ENCODE data around the gene HNRNPA3. TPM values are rescaled to one million over a fixed set of nuclear protein-coding genes. Genes with fewer than 3 reads are reported as not detected.

Gene HNRNPA3
- total and polyA plus RNA-seq, 2 of the 13 experiments (the other 11 are each of a cell fraction or from before 2014, with no cell fraction given): 73.3 to 97.7 TPM

DNA sequence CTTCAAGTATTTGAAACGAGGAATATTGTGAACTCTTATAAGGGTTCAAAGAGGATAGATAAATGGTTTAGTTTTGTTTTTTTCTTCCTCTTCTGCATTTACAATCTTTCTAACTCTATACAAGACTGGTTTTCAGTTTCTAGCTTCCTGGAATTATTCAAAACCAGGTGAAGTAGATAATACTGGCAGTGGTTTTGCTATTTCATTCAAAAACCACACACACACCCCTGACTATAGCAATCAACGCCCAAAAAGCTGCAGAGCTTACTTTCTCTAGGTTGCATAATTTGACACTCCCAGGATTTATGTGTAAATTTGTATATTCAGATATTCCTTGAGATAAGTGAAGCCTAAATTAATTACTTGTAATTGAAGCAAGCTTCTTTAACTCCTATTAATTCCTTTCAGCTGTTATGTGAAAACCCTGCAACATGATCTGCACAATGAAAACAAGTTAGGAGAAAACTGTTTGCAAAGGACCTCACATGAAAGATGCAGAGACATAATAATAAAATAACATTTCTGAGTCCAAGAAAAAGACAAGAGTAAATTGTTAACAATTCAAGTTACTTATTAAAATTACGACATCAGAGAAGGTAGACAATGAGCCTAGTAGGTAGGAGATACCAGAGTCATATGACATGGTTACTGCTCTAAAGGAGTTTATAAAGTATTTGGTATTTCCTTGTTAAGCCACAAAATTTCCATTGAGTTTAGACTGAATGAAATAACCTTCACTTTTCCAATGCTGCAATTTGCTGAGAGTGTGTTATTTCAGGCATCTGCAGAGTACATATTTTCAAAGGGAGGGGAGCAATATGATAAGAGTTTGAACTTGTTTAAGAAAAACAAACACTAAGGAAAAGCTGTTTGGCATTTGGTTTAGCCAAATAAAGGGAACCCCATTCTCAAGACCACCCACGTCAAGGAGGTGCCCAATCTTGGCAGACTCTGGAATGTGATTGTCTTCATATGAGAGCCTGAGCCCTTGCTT is 53.5 kb downstream of the HNRNPA3 start (continued):
- TF ChIP-seq, protein P1, sequence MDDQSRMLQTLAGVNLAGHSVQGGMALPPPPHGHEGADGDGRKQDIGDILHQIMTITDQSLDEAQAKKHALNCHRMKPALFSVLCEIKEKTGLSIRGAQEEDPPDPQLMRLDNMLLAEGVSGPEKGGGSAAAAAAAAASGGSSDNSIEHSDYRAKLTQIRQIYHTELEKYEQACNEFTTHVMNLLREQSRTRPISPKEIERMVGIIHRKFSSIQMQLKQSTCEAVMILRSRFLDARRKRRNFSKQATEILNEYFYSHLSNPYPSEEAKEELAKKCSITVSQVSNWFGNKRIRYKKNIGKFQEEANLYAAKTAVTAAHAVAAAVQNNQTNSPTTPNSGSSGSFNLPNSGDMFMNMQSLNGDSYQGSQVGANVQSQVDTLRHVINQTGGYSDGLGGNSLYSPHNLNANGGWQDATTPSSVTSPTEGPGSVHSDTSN (CRISPR knock-in tag; IDR thresholded peaks at IDR 0.05; ENCODE audit: borderline replicate concordance): no peak
- TF ChIP-seq, protein P2, sequence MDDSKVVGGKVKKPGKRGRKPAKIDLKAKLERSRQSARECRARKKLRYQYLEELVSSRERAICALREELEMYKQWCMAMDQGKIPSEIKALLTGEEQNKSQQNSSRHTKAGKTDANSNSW (CRISPR knock-in tag; IDR thresholded peaks at IDR 0.05; ENCODE audit: borderline replicate concordance): no peak
- TF ChIP-seq CHD4 (IDR thresholded peaks at IDR 0.05; ENCODE audit: borderline replicate concordance, low read length): no peak
- TF ChIP-seq, protein P3, sequence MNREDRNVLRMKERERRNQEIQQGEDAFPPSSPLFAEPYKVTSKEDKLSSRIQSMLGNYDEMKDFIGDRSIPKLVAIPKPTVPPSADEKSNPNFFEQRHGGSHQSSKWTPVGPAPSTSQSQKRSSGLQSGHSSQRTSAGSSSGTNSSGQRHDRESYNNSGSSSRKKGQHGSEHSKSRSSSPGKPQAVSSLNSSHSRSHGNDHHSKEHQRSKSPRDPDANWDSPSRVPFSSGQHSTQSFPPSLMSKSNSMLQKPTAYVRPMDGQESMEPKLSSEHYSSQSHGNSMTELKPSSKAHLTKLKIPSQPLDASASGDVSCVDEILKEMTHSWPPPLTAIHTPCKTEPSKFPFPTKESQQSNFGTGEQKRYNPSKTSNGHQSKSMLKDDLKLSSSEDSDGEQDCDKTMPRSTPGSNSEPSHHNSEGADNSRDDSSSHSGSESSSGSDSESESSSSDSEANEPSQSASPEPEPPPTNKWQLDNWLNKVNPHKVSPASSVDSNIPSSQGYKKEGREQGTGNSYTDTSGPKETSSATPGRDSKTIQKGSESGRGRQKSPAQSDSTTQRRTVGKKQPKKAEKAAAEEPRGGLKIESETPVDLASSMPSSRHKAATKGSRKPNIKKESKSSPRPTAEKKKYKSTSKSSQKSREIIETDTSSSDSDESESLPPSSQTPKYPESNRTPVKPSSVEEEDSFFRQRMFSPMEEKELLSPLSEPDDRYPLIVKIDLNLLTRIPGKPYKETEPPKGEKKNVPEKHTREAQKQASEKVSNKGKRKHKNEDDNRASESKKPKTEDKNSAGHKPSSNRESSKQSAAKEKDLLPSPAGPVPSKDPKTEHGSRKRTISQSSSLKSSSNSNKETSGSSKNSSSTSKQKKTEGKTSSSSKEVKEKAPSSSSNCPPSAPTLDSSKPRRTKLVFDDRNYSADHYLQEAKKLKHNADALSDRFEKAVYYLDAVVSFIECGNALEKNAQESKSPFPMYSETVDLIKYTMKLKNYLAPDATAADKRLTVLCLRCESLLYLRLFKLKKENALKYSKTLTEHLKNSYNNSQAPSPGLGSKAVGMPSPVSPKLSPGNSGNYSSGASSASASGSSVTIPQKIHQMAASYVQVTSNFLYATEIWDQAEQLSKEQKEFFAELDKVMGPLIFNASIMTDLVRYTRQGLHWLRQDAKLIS (CRISPR knock-in tag; IDR thresholded peaks at IDR 0.05): no peak
- TF ChIP-seq ZNF879 (CRISPR knock-in tag; IDR thresholded peaks at IDR 0.05): no peak
- TF ChIP-seq, protein P4, sequence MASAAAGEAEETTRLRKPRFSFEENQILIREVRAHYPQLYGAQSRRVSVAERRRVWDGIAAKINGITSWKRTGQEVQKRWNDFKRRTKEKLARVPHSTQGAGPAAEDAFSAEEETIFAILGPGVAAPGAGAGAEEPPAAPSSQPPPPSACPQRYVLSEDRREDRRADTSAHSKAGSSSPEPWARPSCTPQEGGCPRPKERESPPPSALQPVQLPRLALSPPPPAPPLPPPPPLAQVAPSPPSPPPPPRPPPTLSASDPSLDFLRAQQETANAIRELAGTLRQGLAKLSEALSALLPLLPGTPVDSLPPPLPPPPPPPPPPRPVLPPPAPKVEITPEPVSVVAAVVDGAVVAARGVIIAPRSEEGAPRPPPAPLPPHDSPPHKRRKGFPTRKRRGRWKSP (CRISPR knock-in tag; IDR thresholded peaks at IDR 0.05): no peak
- TF ChIP-seq, protein P5, sequence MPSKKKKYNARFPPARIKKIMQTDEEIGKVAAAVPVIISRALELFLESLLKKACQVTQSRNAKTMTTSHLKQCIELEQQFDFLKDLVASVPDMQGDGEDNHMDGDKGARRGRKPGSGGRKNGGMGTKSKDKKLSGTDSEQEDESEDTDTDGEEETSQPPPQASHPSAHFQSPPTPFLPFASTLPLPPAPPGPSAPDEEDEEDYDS (CRISPR knock-in tag; IDR thresholded peaks at IDR 0.05): peak; percentile 22; the same call in 1 of the 2 replicates
- TF ChIP-seq TEAD2 (CRISPR knock-in tag; IDR thresholded peaks at IDR 0.05): no peak
- no peak for TF ChIP-seq ZNF292 (CRISPR knock-in tag; IDR thresholded peaks at IDR 0.05; ENCODE audit: borderline replicate concordance, low read depth)
- no peak for TF ChIP-seq ZNF761 (CRISPR knock-in tag; conservative IDR thresholded peaks at IDR 0.05)
- no peak for TF ChIP-seq ZNF335 (CRISPR knock-in tag; IDR thresholded peaks at IDR 0.05)
- TF ChIP-seq SKI (IDR thresholded peaks at IDR 0.05; ENCODE audit: partially characterized antibody): no peak
- TF ChIP-seq, protein P6, sequence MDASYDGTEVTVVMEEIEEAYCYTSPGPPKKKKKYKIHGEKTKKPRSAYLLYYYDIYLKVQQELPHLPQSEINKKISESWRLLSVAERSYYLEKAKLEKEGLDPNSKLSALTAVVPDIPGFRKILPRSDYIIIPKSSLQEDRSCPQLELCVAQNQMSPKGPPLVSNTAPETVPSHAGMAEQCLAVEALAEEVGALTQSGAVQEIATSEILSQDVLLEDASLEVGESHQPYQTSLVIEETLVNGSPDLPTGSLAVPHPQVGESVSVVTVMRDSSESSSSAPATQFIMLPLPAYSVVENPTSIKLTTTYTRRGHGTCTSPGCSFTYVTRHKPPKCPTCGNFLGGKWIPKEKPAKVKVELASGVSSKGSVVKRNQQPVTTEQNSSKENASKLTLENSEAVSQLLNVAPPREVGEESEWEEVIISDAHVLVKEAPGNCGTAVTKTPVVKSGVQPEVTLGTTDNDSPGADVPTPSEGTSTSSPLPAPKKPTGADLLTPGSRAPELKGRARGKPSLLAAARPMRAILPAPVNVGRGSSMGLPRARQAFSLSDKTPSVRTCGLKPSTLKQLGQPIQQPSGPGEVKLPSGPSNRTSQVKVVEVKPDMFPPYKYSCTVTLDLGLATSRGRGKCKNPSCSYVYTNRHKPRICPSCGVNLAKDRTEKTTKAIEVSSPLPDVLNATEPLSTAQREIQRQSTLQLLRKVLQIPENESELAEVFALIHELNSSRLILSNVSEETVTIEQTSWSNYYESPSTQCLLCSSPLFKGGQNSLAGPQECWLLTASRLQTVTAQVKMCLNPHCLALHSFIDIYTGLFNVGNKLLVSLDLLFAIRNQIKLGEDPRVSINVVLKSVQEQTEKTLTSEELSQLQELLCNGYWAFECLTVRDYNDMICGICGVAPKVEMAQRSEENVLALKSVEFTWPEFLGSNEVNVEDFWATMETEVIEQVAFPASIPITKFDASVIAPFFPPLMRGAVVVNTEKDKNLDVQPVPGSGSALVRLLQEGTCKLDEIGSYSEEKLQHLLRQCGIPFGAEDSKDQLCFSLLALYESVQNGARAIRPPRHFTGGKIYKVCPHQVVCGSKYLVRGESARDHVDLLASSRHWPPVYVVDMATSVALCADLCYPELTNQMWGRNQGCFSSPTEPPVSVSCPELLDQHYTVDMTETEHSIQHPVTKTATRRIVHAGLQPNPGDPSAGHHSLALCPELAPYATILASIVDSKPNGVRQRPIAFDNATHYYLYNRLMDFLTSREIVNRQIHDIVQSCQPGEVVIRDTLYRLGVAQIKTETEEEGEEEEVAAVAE (CRISPR knock-in tag; IDR thresholded peaks at IDR 0.05; ENCODE audit: borderline replicate concordance): peak; percentile 54; the same call in 1 of the 2 replicates
- TF ChIP-seq GATAD2A (CRISPR knock-in tag; IDR thresholded peaks at IDR 0.05): peak; percentile 56; the same call in 1 of the 2 replicates

Data from HepG2 (cell line).